Right lobe of liver (tissue), 4 donors: ENCODE data around the gene SOX15.

Source experiments
- POLR2A ChIP-seq: fragments of 450-650 bp; IDR thresholded peaks from one replicate; pipeline ENCODE4 v1.6.1; 2017; ENCODE audit warnings: antibody characterized with exemption, mild to moderate bottlenecking
- TF ChIP-seq, protein P1 (sequence below), 4 donors: fragments of 200-600 bp in 3 of 4; fragments of 450-650 bp in 1 of 4; IDR thresholded peaks; one replicate each; pipeline versions ENCODE4 v1.5.1 to v1.8.0; 2016 to 2022; ENCODE audit warnings: antibody characterized with exemption in 4 of 4, mild to moderate bottlenecking in 2 of 4
- donor health status: DM: no; HTN: no; CAD: no.
- donor health status: DM: no; HTN: no; CAD: no.
- donor health status: DM: no; HTN: yes; CAD: no.

DNA sequence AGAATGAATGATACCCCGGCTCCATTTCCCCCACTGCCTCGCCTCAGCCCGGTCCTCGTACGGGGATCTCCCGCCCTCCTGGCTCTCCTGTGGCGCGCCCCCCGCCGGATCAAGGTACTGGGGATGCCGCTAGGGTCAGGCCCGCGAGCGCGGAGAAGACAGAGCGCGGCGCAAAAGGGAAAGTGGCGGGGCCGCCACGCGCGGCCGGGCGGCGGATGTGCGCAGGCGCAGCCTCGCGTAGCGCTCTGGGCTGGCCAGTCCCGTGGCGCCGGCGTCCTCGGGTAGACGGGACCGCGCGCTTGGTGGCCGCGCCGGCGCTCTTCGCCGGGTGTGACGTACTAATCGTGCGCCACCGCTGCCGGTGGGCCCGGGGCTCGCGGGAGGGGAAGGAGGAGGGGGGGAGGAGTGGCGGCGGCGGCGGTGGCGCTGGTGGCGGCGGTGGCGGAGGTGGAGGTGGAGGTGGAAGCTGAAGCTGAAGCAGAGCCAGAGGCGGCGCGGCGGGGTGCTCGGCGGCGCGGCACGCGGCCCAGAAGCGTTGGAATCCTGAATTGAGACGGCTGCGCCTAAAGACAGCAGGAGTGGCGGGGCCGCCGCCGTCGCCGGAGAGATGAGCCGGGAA, 28.2 kb downstream of the SOX15 start, which contains the start of gene SENP3:
- TF ChIP-seq, protein P1, sequence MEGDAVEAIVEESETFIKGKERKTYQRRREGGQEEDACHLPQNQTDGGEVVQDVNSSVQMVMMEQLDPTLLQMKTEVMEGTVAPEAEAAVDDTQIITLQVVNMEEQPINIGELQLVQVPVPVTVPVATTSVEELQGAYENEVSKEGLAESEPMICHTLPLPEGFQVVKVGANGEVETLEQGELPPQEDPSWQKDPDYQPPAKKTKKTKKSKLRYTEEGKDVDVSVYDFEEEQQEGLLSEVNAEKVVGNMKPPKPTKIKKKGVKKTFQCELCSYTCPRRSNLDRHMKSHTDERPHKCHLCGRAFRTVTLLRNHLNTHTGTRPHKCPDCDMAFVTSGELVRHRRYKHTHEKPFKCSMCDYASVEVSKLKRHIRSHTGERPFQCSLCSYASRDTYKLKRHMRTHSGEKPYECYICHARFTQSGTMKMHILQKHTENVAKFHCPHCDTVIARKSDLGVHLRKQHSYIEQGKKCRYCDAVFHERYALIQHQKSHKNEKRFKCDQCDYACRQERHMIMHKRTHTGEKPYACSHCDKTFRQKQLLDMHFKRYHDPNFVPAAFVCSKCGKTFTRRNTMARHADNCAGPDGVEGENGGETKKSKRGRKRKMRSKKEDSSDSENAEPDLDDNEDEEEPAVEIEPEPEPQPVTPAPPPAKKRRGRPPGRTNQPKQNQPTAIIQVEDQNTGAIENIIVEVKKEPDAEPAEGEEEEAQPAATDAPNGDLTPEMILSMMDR (IDR thresholded peaks at IDR 0.05): no peak
- TF ChIP-seq POLR2A: peak; percentile 51
